ENCODE results near the gene KIF3B. TPM values are rescaled to one million over a fixed set of nuclear protein-coding genes. Genes with fewer than 3 reads are reported as not detected.

Gene KIF3B
- total and polyA plus RNA-seq, 10 of the 15 experiments (the other 5 are each of a cell fraction or from before 2014, with no cell fraction given): 7.4 to 37.3 (median 25.9) TPM

DNA sequence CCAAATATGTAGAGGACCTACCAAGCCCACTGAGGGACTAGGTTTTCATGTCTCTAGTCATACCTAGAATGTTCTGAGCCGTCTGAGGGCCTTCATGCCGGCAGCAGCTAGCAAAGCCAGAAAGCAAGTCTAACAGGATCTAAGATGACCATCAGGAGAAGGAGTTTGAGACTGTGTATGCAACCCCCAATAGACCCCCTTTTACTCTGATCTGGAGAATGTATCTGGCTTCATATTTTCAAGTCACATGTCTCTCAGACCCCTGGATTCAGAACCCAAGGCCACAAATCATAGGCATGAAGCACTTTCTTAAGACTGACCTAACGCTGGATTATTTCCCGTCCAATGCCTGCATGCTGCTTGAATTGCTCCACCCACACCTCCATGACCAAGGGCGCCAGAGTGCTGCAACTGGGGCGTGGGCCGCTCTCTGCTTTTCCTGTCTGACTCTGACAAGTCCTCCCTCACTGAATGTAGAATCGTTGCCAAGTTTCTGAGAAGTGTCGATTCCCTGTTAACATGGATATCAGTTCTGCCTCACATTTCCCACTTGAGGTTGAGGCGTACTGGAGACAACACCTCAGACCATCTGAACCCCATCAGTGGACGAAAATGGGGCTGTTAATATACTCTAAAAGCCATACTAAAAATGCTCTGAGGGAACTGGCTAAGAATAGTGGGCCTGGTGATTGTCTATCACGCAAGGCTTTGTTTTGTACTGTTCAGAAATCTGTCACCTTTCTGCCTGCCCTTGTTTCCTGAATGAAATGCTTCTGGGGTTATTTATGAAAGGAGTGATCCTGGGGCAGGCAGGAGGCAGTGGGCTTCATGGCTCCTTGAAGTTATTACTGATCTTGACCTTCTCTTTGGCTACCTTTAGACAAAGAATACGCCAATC, 56.8 kb downstream of the KIF3B start (continued):
- no peak for TF ChIP-seq IKZF1 (conservative IDR thresholded peaks at IDR 0.05)
- TF ChIP-seq ETV6 (conservative IDR thresholded peaks at IDR 0.05 in 1 of 2, IDR thresholded peaks at IDR 0.05 in 1 of 2; ENCODE audit: borderline replicate concordance in 1 of 2, low read depth in 1 of 2): no peak
- TF ChIP-seq RUNX3 (IDR thresholded peaks at IDR 0.05; ENCODE audit: low read length): peak; percentile 14
- no peak for TF ChIP-seq NR2C1 (IDR thresholded peaks at IDR 0.05)
- TF ChIP-seq, protein P1, sequence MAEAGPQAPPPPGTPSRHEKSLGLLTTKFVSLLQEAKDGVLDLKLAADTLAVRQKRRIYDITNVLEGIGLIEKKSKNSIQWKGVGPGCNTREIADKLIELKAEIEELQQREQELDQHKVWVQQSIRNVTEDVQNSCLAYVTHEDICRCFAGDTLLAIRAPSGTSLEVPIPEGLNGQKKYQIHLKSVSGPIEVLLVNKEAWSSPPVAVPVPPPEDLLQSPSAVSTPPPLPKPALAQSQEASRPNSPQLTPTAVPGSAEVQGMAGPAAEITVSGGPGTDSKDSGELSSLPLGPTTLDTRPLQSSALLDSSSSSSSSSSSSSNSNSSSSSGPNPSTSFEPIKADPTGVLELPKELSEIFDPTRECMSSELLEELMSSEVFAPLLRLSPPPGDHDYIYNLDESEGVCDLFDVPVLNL (IDR thresholded peaks at IDR 0.05; ENCODE audit: low read depth, low read length): no peak
- no peak for TF ChIP-seq TARDBP (IDR thresholded peaks at IDR 0.05; ENCODE audit: borderline replicate concordance)
- TF ChIP-seq HDAC2 (IDR thresholded peaks at IDR 0.05): 0 out of 2 replicates have a peak, but pooled peaks have one; percentile 23
- no peak for TF ChIP-seq BCL11A (IDR thresholded peaks at IDR 0.05; ENCODE audit: low read depth, low read length)
- TF ChIP-seq EED (IDR thresholded peaks at IDR 0.05; ENCODE audit: low read depth): 0 out of 2 replicates have a peak, but pooled peaks have one; percentile 55
- peak; percentile 60; the same call in 1 of the 2 replicates for TF ChIP-seq CBFB (IDR thresholded peaks at IDR 0.05; ENCODE audit: low read depth)
- peak in 1 of 2 experiments; percentile 81; a peak in 2 of 3 replicates for TF ChIP-seq EGR1 (IDR thresholded peaks at IDR 0.05; ENCODE audit: borderline replicate concordance in 1 of 2, low read depth in 2 of 2, low read length in 2 of 2)
- TF ChIP-seq DPF2 (IDR thresholded peaks at IDR 0.05): no peak
- TF ChIP-seq, protein P2, sequence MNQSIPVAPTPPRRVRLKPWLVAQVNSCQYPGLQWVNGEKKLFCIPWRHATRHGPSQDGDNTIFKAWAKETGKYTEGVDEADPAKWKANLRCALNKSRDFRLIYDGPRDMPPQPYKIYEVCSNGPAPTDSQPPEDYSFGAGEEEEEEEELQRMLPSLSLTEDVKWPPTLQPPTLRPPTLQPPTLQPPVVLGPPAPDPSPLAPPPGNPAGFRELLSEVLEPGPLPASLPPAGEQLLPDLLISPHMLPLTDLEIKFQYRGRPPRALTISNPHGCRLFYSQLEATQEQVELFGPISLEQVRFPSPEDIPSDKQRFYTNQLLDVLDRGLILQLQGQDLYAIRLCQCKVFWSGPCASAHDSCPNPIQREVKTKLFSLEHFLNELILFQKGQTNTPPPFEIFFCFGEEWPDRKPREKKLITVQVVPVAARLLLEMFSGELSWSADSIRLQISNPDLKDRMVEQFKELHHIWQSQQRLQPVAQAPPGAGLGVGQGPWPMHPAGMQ (IDR thresholded peaks at IDR 0.05; ENCODE audit: borderline replicate concordance): no peak
- no peak for TF ChIP-seq ZSCAN29 (IDR thresholded peaks at IDR 0.05)
- no peak for TF ChIP-seq POLR2AphosphoS2 (IDR thresholded peaks at IDR 0.05; ENCODE audit: low read depth, low read length)
- TF ChIP-seq, protein P3, sequence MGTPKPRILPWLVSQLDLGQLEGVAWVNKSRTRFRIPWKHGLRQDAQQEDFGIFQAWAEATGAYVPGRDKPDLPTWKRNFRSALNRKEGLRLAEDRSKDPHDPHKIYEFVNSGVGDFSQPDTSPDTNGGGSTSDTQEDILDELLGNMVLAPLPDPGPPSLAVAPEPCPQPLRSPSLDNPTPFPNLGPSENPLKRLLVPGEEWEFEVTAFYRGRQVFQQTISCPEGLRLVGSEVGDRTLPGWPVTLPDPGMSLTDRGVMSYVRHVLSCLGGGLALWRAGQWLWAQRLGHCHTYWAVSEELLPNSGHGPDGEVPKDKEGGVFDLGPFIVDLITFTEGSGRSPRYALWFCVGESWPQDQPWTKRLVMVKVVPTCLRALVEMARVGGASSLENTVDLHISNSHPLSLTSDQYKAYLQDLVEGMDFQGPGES (IDR thresholded peaks at IDR 0.05): no peak
- TF ChIP-seq FOXK2 (IDR thresholded peaks at IDR 0.05): no peak
